HG03159 (cell line): ENCODE data around the gene GLT1D1.
A peak's percentile ranks its signal among the peaks of the same experiment; 100 is the strongest.
"Not testable (repeated sequence)": the region's sequence is repeated elsewhere in the genome, so short reads cannot be mapped to it uniquely, and the experiment has no call there.

Experiments
- ATAC-seq: cut with Tn5 transposase; IDR thresholded peaks from one replicate; pipeline ENCODE4 v1.9.1; 2021; ENCODE audit warnings: mild to moderate bottlenecking, moderate library complexity; ENCODE audit not compliant: unreplicated experiment

GLT1D1 gene

GRCh38 chr12:128852885-128853599, at the start of gene GLT1D1:
Gene GLT1D1, plus strand, starts transcription at chr12:128853478. Its CDS starts 104 bp downstream, at chr12:128853582.
- ATAC-seq, result peak; percentile 24

GRCh38 chr12:128803788-128804187, 49.5 kb upstream of the GLT1D1 start:
- no peak for ATAC-seq

- ATAC-seq, result no peak
These were observed 48.5 kb upstream of the GLT1D1 start for GRCh38 chr12:128804762-128805161.

DNA sequence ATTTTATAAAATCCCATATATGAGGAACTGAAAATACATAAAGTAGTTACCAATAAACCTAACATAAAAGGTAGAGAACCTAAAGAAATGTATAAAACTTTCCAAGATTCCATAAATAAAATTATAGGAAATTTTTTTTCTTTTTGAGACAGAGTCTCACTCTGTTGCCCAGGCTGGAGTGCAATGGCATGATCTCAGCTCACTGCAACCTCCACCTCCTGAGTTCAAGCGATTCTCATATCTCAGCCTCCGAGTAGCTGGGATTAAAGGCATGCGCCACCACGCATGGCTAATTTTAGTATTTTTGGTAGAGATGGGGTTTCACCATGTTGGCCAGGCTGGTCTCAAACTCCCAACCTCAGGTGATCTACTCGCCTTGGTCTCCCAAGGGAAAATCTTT, 47.9 kb upstream of the GLT1D1 start:
- not testable (repeated sequence) for ATAC-seq

DNA sequence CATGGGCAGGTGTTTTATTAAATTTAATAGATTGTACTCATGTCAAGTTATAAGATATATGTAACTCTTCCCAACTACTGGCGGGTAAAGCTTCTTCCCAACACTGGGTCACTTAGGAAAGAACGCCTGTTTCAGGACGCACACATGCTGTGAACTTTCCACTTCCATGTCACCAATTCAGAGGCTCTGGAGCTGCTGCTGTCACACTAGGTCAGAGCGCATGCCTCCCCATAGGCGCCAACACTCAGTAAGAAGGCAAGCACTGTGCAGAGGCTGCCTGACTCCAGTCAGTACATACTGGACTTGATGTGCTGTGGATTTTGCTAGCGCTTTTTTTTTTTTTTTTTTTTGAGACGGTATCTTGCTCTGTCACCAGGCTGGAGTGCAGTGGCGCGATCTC, 46.7 kb upstream of the GLT1D1 start:
- ATAC-seq, result no peak

GRCh38 chr12:128807161-128807724, 46.0 kb upstream of the GLT1D1 start:
- no peak for ATAC-seq

GRCh38 chr12:128808651-128809050, 44.6 kb upstream of the GLT1D1 start:
- ATAC-seq, result no peak

DNA sequence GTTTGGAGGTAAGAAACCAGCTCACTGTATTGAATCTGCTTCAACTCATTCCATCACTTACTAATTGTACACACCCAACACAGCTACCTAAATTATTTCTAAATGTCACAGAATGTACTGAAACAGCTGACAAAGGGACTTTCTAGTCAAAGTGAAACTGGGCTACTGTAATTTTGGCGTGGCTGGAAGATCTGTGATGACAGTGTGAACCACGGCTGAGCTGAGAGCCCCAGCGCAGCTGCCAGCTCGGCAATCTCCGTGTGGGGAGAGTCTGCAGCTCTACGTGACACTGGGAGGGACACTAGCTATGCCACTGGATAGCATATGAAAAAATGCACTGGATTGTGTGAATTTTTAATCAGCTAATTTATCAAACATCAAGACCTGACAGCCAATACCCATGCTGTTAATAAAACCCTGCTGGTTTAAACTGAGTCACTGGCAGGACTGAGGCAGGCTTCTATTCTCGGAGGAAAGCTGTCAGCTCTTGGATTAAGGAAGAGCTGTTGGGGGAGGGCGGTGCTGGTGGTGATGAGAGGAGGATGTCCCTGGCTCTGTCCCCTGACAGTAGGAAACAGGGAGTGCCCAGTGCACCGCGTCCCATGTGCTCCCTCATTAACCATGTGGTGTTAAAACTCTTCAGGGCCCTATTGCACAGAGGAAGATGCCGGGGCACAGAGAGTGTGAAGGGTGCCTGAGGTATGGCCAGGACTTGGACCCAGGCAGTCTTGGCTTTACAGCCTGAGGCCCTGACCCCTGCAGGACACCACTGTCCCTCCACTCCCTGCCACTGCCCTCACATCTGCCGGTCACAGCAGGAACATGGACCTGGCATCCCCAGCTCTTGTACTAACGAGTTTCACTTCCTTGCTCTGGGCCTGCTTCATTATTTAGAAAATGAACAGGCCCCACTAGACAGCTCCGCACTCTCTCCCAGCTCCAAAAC, 42.8 kb upstream of the GLT1D1 start:
- ATAC-seq, result peak; percentile 61

DNA sequence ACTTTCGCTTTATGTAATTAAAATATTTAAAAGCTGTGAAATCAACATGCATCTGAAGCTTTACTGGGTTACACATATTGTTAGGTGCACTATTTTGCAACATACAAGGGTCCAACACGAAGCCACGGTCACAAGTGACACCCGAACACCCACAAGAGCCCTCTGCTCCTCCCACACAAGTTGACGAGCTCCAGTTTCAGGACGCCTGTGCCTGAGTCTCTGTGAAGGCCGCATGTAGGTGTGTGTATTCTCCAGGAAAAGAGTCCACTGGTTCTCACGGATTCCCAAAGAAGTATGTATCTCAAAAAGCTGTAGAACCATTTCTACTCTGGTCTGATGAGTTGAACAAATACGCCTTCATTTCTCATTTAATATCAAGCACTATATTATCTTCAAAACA, 41.5 kb upstream of the GLT1D1 start:
- ATAC-seq, result no peak

- ATAC-seq, result no peak
These were observed 39.9 kb upstream of the GLT1D1 start for GRCh38 chr12:128813392-128813791.

DNA sequence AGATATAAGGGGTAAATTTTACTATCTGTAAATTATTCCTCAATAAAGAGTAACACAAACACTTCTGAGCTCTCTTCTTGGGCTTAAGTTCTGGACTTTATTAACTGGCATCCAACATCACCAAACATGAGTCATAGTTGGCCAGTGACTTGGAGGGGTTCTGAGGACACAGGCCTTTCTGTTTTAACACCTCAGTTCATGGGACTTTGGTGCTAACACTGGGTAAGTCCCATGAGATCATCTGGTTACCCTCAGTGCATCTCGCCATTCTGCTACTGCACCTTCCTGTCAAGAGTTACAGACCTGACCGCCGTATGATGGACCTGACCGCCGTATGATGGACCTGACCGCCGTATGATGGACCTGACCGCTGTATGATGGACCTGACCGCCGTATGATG, 39.4 kb upstream of the GLT1D1 start:
- no peak for ATAC-seq

DNA sequence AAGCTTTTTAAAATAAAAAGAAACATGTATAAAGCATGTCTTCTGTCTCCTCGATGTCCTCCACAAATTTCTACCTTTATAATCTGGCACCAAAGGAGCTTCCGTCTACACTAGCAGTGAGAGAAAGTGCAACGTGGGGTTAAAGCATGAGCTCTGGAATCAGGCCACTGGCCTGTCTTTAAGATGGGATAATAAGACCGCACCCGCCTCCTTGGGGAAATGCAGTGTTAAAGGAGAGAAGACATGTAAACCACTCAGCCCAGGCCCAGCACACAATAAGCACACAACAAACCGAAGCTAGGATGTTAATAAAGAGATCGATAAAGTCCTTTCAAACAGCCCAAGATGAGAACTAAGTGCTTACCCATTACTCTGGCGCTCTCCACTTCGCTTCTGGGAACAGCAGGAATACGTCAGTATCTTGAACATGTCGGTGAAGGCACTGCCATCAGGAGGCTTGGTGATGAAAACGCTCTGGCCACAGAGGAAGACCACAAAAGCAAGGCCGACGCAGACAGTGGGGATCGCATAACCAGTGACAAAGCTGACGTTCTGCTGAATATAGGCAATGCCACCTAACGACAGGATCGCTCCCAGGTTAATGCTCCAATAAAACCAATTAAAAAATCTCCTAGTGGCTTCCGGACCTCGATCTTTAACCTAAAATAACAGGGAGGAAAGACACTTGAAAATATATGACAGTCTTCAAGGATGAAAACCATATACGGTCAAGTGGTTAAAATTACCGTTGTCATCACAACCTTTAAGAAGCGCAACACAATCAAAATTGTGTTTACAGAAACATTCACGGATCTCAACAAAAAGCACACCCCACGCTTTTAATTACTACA, 38.6 kb upstream of the GLT1D1 start:
- no peak for ATAC-seq

- no peak for ATAC-seq
These were observed 37.3 kb upstream of the GLT1D1 start for GRCh38 chr12:128815779-128816642.

GRCh38 chr12:128816643-128816920, 36.7 kb upstream of the GLT1D1 start:
- no peak for ATAC-seq

DNA sequence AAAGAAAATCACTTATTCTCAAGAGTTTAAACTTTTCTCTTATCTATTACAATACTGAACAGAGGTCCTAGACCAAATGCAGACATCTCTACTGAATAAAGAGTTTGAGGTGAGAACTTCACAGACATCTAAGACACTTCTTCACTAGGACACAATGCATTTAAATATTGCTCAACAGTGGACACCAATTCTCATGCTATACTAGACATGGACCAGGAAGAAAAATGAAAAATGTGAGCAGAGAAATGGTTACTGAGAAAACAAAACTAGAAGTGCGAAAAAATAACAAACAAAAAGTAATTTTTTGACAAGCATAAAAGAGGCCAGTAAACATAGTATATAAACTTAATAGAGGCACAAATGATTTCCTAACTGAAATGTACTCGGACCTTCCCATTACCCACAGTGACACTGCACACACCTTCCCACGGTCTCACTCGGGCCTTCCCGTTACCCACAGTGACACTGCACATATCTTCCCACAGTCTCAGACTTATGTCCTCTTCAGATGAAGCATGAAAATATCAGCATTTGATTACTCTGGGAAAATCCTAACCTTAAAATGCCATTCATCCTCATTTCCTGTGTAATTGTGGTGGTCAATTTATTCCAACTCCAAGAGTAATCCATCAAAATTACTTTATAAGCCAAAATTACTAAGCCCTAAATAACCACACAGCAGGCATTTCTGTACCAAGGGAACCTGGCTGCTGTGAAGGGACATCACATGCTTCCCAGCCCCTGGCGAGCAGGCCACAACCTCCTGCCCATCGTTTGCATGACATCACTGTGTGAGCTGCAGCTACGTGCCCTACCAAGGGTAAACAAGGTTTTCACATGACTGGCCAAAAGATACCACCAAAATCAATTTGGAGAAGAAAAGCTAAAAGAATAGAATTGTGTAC, 35.9 kb upstream of the GLT1D1 start:
- peak; percentile 35 for ATAC-seq

- peak; percentile 40 for ATAC-seq
These were observed 34.9 kb upstream of the GLT1D1 start for GRCh38 chr12:128818065-128819022.

- ATAC-seq, result no peak
These were observed 33.8 kb upstream of the GLT1D1 start for GRCh38 chr12:128819293-128820144.
